HEK293 (cell line): ENCODE data around the gene DNAJC4.

Source experiments
- KLF10 ChIP-seq: fragments of 450-650 bp; IDR thresholded peaks from 2 replicates; pipeline ENCODE4 v1.5.1; 2018; ENCODE audit warnings: missing biosample characterization, mild to moderate bottlenecking, missing genetic modification characterization
- KLF9 ChIP-seq: fragments of 450-650 bp; formaldehyde crosslinking; IDR thresholded peaks from 2 replicates; pipeline ENCODE4 v1.5.1; 2016; ENCODE audit warnings: missing biosample characterization, missing genetic modification characterization, low read depth
- SETDB1 ChIP-seq: IDR thresholded peaks from one replicate; pipeline ENCODE4 v1.6.1; 2017; ENCODE audit warnings: mild to moderate bottlenecking, low read length, moderate library complexity, mixed read lengths; ENCODE audit not compliant: insufficient read length
- SP7 ChIP-seq: fragments of 450-650 bp; formaldehyde crosslinking; IDR thresholded peaks from 2 replicates; pipeline ENCODE4 v1.5.1; 2016; ENCODE audit warnings: missing biosample characterization, missing genetic modification characterization
- TCF7L2 ChIP-seq: IDR thresholded peaks from 2 replicates; pipeline ENCODE4 v1.6.1; 2011; ENCODE audit warnings: low read depth, mild to moderate bottlenecking, inconsistent platforms, low read length, moderate library complexity, borderline replicate concordance
- TRIM28 ChIP-seq: IDR thresholded peaks from 2 replicates; pipeline ENCODE4 v1.6.1; 2011; ENCODE audit warnings: low read length, control low read depth, borderline replicate concordance
- ZBTB17 ChIP-seq: fragments of 450-650 bp; formaldehyde crosslinking; IDR thresholded peaks from 2 replicates; pipeline ENCODE4 v1.5.1; 2016; ENCODE audit warnings: missing biosample characterization, missing genetic modification characterization
- ZBTB8A ChIP-seq: fragments of 450-650 bp; formaldehyde crosslinking; IDR thresholded peaks from 2 replicates; pipeline ENCODE4 v1.5.1; 2016; ENCODE audit warnings: missing biosample characterization, missing genetic modification characterization
- ZFP3 ChIP-seq: fragments of 450-650 bp; formaldehyde crosslinking; IDR thresholded peaks from 2 replicates; pipeline ENCODE4 v1.5.1; 2016; ENCODE audit warnings: low read depth, missing biosample characterization, missing genetic modification characterization
- ZIC2 ChIP-seq: fragments of 450-650 bp; formaldehyde crosslinking; IDR thresholded peaks from 2 replicates; pipeline ENCODE4 v1.5.1; 2016; ENCODE audit warnings: missing biosample characterization, missing genetic modification characterization
- ZNF146 ChIP-seq: fragments of 450-650 bp; formaldehyde crosslinking; IDR thresholded peaks from 2 replicates; pipeline ENCODE4 v1.5.1; 2016; ENCODE audit warnings: missing biosample characterization, missing genetic modification characterization
- ZNF184 ChIP-seq: fragments of 450-650 bp; IDR thresholded peaks from 2 replicates; pipeline ENCODE4 v1.5.1; 2018; ENCODE audit warnings: missing biosample characterization, mild to moderate bottlenecking, missing genetic modification characterization
- ZNF2 ChIP-seq: fragments of 450-650 bp; formaldehyde crosslinking; IDR thresholded peaks from 2 replicates; pipeline ENCODE4 v1.5.1; 2016; ENCODE audit warnings: missing biosample characterization, missing genetic modification characterization
- ZNF211 ChIP-seq: fragments of 450-650 bp; formaldehyde crosslinking; IDR thresholded peaks from 2 replicates; pipeline ENCODE4 v1.5.1; 2016; ENCODE audit warnings: low read depth, missing biosample characterization, missing genetic modification characterization
- ZNF214 ChIP-seq: fragments of 450-650 bp; formaldehyde crosslinking; IDR thresholded peaks from 2 replicates; pipeline ENCODE4 v1.5.1; 2017; ENCODE audit warnings: missing biosample characterization, mild to moderate bottlenecking, missing genetic modification characterization, borderline replicate concordance
- ZNF335 ChIP-seq: fragments of 450-650 bp; formaldehyde crosslinking; conservative IDR thresholded peaks from 2 replicates; pipeline ENCODE4 v1.5.1; 2016; ENCODE audit warnings: missing biosample characterization, missing genetic modification characterization
- ZNF404 ChIP-seq: fragments of 450-650 bp; formaldehyde crosslinking; IDR thresholded peaks from 2 replicates; pipeline ENCODE4 v1.5.1; 2017; ENCODE audit warnings: missing biosample characterization, missing genetic modification characterization
- ZNF423 ChIP-seq: fragments of 450-650 bp; formaldehyde crosslinking; IDR thresholded peaks from 2 replicates; pipeline ENCODE4 v1.5.1; 2016; ENCODE audit warnings: missing biosample characterization, missing genetic modification characterization
- ZNF521 ChIP-seq: fragments of 450-650 bp; formaldehyde crosslinking; IDR thresholded peaks from 2 replicates; pipeline ENCODE4 v1.5.1; 2017; ENCODE audit warnings: missing biosample characterization, mild to moderate bottlenecking, missing genetic modification characterization
- ZNF785 ChIP-seq: fragments of 450-650 bp; formaldehyde crosslinking; IDR thresholded peaks from 2 replicates; pipeline ENCODE4 v1.5.1; 2016; ENCODE audit warnings: missing biosample characterization, missing genetic modification characterization
- ZNF830 ChIP-seq: fragments of 450-650 bp; IDR thresholded peaks from 2 replicates; pipeline ENCODE4 v1.5.0; 2018; ENCODE audit warnings: missing biosample characterization, missing genetic modification characterization, low read depth, mild to moderate bottlenecking, moderate library complexity
- ZSCAN16 ChIP-seq: fragments of 450-650 bp; formaldehyde crosslinking; IDR thresholded peaks from 2 replicates; pipeline ENCODE4 v1.5.1; 2016; ENCODE audit warnings: missing biosample characterization, missing genetic modification characterization
- TF ChIP-seq, protein P1 (sequence below): fragments of 450-650 bp; formaldehyde crosslinking; IDR thresholded peaks from 2 replicates; pipeline ENCODE4 v1.5.1; 2016; ENCODE audit warnings: missing biosample characterization, missing genetic modification characterization
- TF ChIP-seq, protein P2 (sequence below): fragments of 450-650 bp; formaldehyde crosslinking; IDR thresholded peaks from 2 replicates; pipeline ENCODE4 v1.5.1; 2016; ENCODE audit warnings: missing biosample characterization, missing genetic modification characterization
- TF ChIP-seq, protein P3 (sequence below): fragments of 450-650 bp; formaldehyde crosslinking; conservative IDR thresholded peaks from 2 replicates; pipeline ENCODE4 v1.5.1; 2016; ENCODE audit warnings: low read depth, missing biosample characterization, missing genetic modification characterization
- TF ChIP-seq, protein P4 (sequence below): fragments of 450-650 bp; formaldehyde crosslinking; IDR thresholded peaks from 2 replicates; pipeline ENCODE4 v1.5.1; 2016; ENCODE audit warnings: missing biosample characterization, missing genetic modification characterization
- TF ChIP-seq, protein P5 (sequence below): fragments of 450-650 bp; formaldehyde crosslinking; IDR thresholded peaks from 2 replicates; pipeline ENCODE4 v1.5.1; 2016; ENCODE audit warnings: missing biosample characterization, missing genetic modification characterization
- TF ChIP-seq, protein P6 (sequence below): fragments of 450-650 bp; formaldehyde crosslinking; IDR thresholded peaks from 2 replicates; pipeline ENCODE4 v1.5.1; 2016; ENCODE audit warnings: missing biosample characterization, missing genetic modification characterization

DNAJC4 gene

DNA sequence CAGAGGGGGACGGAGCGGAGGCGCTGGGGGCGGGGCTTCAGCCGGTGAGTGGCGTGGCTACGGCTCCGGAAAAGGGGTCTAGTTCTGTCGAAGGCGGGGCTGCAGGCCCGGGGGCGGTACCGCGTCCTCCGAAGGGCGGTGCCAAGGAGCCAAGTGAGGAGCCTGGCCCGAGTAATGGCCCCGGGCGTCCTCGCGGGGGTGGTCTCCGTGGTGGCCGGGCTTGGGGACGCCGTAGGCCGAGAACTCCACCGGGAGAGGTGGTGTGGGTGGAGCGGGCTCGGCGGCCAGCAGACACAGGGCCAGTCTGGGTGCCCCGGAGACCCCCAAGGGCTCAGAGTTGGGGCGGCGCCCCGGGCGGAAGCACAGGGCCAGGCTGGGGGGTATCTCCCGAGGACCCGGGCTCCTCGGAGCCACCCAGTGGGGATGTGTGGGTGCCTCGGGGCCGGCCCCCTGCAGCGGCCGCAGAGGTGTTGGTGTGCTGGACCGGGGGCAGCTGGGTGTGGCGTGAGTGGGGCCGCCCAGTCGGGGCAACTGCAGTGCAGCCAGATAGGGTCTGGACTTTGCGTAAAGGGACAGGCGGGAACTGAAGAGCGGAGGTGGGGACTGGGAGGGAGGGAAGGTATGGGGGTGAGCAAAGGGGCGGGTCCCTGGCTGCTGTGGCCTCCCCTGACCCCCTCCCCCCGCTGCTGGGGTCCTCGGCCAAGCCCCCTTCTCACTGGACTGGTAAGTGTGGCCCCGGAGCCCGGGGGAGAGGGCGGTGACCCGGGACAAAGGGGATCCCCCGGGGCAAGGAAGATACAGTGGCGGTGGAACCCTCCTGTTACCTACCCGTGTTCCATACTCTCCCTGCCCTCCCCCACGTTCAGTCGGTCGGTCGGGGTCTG lies 11.4 kb downstream of the DNAJC4 start (continued):
- TF ChIP-seq, protein P1, sequence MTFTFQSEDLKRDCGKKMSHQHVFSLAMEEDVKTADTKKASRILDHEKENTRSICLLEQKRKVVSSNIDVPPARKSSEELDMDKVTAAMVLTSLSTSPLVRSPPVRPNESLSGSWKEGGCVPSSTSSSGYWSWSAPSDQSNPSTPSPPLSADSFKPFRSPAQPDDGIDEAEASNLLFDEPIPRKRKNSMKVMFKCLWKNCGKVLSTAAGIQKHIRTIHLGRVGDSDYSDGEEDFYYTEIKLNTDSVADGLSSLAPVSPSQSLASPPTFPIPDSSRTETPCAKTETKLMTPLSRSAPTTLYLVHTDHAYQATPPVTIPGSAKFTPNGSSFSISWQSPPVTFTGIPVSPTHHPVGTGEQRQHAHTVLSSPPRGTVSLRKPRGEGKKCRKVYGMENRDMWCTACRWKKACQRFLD (tag by site-specific recombination): no peak
- no peak; the same call in 1 of the 2 replicates for TF ChIP-seq SP7 (tag by site-specific recombination)
- TF ChIP-seq, protein P2, sequence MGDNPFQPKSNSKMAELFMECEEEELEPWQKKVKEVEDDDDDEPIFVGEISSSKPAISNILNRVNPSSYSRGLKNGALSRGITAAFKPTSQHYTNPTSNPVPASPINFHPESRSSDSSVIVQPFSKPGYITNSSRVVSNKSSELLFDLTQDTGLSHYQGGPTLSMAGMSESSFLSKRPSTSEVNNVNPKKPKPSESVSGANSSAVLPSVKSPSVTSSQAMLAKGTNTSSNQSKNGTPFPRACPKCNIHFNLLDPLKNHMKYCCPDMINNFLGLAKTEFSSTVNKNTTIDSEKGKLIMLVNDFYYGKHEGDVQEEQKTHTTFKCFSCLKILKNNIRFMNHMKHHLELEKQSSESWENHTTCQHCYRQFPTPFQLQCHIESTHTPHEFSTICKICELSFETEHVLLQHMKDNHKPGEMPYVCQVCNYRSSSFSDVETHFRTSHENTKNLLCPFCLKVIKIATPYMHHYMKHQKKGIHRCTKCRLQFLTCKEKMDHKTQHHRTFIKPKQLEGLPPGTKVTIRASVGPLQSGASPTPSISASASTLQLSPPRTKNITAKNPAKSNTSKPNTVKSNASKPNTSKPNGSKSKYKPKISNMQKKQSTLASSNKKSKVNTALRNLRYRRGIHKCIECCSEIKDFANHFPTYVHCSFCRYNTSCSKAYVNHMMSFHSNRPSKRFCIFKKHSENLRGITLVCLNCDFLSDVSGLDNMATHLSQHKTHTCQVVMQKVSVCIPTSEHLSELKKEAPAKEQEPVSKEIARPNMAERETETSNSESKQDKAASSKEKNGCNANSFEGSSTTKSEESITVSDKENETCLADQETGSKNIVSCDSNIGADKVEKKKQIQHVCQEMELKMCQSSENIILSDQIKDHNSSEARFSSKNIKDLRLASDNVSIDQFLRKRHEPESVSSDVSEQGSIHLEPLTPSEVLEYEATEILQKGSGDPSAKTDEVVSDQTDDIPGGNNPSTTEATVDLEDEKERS: no peak
- TF ChIP-seq ZNF214 (tag by site-specific recombination): no peak
- no peak for TF ChIP-seq ZSCAN16 (tag by site-specific recombination)
- TF ChIP-seq ZNF146: 0 out of 2 replicates have a peak, but pooled peaks have one; percentile 2
- no peak for TF ChIP-seq ZNF521 (tag by site-specific recombination)
- no peak for TF ChIP-seq ZNF785 (tag by site-specific recombination)
- TF ChIP-seq KLF9 (tag by site-specific recombination): no peak; the same call in none of the 2 replicates
- TF ChIP-seq ZNF830: no peak
- TF ChIP-seq ZNF404: no peak
- TF ChIP-seq, protein P3, sequence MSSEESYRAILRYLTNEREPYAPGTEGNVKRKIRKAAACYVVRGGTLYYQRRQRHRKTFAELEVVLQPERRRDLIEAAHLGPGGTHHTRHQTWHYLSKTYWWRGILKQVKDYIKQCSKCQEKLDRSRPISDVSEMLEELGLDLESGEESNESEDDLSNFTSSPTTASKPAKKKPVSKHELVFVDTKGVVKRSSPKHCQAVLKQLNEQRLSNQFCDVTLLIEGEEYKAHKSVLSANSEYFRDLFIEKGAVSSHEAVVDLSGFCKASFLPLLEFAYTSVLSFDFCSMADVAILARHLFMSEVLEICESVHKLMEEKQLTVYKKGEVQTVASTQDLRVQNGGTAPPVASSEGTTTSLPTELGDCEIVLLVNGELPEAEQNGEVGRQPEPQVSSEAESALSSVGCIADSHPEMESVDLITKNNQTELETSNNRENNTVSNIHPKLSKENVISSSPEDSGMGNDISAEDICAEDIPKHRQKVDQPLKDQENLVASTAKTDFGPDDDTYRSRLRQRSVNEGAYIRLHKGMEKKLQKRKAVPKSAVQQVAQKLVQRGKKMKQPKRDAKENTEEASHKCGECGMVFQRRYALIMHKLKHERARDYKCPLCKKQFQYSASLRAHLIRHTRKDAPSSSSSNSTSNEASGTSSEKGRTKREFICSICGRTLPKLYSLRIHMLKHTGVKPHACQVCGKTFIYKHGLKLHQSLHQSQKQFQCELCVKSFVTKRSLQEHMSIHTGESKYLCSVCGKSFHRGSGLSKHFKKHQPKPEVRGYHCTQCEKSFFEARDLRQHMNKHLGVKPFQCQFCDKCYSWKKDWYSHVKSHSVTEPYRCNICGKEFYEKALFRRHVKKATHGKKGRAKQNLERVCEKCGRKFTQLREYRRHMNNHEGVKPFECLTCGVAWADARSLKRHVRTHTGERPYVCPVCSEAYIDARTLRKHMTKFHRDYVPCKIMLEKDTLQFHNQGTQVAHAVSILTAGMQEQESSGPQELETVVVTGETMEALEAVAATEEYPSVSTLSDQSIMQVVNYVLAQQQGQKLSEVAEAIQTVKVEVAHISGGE (tag by site-specific recombination): peak; percentile 90
- TF ChIP-seq ZIC2 (tag by site-specific recombination): peak; percentile 74
- TF ChIP-seq ZNF211 (tag by site-specific recombination): no peak
- TF ChIP-seq ZNF184 (tag by site-specific recombination): no peak
- no peak for TF ChIP-seq ZFP3 (tag by site-specific recombination)
- TF ChIP-seq ZBTB17 (tag by site-specific recombination): no peak
- TF ChIP-seq, protein P4, sequence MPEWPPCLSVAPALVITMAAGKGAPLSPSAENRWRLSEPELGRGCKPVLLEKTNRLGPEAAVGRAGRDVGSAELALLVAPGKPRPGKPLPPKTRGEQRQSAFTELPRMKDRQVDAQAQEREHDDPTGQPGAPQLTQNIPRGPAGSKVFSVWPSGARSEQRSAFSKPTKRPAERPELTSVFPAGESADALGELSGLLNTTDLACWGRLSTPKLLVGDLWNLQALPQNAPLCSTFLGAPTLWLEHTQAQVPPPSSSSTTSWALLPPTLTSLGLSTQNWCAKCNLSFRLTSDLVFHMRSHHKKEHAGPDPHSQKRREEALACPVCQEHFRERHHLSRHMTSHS: no peak
- TF ChIP-seq ZNF2: no peak
- TF ChIP-seq ZNF423 (tag by site-specific recombination): peak; percentile 80
- TF ChIP-seq TCF7L2: no peak
- TF ChIP-seq ZNF335: peak; percentile 83
- TF ChIP-seq ZBTB8A (tag by site-specific recombination): peak; percentile 36
- no peak for TF ChIP-seq SETDB1
- TF ChIP-seq, protein P5, sequence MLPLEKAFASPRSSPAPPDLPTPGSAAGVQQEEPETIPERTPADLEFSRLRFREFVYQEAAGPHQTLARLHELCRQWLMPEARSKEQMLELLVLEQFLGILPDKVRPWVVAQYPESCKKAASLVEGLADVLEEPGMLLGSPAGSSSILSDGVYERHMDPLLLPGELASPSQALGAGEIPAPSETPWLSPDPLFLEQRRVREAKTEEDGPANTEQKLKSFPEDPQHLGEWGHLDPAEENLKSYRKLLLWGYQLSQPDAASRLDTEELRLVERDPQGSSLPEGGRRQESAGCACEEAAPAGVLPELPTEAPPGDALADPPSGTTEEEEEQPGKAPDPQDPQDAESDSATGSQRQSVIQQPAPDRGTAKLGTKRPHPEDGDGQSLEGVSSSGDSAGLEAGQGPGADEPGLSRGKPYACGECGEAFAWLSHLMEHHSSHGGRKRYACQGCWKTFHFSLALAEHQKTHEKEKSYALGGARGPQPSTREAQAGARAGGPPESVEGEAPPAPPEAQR (tag by site-specific recombination): no peak
- TF ChIP-seq TRIM28: no peak
- TF ChIP-seq, protein P6, sequence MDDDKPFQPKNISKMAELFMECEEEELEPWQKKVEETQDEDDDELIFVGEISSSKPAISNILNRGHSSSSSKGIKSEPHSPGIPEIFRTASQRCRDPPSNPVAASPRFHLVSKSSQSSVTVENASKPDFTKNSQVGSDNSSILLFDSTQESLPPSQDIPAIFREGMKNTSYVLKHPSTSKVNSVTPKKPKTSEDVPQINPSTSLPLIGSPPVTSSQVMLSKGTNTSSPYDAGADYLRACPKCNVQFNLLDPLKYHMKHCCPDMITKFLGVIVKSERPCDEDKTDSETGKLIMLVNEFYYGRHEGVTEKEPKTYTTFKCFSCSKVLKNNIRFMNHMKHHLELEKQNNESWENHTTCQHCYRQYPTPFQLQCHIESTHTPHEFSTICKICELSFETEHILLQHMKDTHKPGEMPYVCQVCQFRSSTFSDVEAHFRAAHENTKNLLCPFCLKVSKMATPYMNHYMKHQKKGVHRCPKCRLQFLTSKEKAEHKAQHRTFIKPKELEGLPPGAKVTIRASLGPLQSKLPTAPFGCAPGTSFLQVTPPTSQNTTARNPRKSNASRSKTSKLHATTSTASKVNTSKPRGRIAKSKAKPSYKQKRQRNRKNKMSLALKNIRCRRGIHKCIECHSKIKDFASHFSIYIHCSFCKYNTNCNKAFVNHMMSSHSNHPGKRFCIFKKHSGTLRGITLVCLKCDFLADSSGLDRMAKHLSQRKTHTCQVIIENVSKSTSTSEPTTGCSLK (tag by site-specific recombination): no peak
- no peak for TF ChIP-seq KLF10 (tag by site-specific recombination)
